GM18873 (cell line): ENCODE measurements around the gene RNF41.
"Not testable (repeated sequence)": the region's sequence is repeated elsewhere in the genome, so short reads cannot be mapped to it uniquely, and the experiment has no call there.

ENCODE experiments used
- ATAC-seq: cut with Tn5 transposase; IDR thresholded peaks from one replicate; pipeline ENCODE4 v1.9.1; 2021; ENCODE audit warnings: mild to moderate bottlenecking, moderate library complexity, moderate number of reproducible peaks; ENCODE audit not compliant: unreplicated experiment, low FRiP score

Gene RNF41

GRCh38 chr12:56186957-56187356 is 34.8 kb downstream of the RNF41 start:
- no peak for ATAC-seq

GRCh38 chr12:56178347-56178746 is 43.4 kb downstream of the RNF41 start:
- no peak for ATAC-seq

DNA sequence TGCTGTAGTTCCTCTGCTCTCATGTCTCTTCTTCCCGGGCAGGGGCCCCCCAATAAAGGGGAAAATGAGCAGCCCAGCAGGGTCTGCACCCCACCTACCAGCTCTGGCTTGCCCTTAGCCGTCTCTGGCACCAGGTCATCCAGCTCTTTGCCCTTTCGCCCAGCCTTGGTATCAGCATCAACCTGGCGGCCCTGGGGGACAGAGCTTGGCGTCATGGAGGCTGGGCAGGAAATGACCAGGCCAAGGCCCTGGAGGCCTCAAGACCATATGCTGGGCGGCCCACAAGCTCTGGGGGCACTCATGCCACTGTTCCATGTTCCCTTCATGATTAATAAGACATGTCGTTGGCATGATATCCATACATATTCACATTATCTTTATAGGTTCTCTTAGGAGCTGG is 48.9 kb downstream of the RNF41 start:
- no peak for ATAC-seq

DNA sequence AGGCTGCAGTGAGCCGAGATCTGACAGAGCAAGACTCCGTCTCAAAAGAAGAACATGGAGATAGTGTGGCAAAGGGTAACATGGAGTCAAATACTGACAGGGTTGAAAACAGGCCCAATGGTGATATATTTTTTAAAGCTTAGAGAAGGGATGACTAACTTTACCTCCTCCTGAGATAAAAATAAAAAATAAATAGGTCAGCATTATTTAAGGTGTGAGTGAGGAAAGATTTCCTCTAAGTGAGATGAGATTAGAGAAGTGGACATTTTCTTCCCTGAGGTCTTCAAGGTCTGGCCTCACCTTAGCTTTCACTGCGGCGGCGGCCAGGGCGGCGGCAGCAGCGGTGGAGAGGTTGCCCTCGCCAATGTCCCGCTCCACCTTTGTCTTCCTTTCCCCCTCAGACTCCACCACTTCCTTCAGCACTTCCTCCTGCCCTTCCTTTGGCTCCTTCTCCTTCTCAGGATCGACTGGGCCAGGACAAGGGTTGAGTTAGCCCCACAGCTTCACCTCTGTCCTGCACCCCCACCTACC is 52.4 kb downstream of the RNF41 start:
- ATAC-seq = no peak

DNA sequence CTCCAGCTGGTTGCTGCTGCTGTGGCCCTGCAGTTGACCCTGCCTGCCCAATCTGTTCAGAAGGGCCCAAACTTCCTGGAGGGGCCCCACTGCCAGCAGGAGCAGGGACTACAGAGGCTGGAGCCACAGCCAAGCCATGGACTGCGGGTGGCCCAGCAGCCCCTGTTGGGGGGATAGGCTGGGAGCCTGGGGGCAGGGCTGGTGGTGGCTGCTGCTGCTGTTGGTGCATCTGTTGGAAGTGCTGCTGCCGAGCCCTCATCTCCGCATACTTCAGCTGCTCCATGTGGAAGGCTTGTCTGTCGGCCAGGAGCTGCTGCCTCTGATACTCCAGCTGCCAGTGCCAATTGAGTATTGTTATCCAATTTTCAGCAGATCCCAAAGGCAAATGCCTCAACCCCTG is 56.4 kb downstream of the RNF41 start:
- ATAC-seq = no peak

DNA sequence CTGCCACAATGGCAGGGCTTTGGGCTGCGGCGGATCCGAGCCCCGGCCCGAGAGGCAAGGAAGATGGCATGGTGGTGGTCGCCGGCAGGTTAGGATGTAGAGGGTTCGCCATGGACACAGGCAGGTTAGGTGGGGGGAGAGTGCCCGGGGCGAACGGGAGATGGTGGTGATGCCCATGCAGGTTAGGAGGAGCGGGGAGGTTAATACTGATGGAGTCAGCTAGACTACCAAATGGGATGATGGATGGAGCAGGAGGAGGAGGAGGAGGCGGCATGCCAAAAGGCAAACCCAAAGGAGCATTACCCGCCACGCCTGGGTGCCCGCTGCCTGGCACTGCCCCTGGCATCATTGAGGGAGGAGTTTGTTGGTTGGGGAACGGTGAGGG is 57.4 kb downstream of the RNF41 start:
- no peak for ATAC-seq

DNA sequence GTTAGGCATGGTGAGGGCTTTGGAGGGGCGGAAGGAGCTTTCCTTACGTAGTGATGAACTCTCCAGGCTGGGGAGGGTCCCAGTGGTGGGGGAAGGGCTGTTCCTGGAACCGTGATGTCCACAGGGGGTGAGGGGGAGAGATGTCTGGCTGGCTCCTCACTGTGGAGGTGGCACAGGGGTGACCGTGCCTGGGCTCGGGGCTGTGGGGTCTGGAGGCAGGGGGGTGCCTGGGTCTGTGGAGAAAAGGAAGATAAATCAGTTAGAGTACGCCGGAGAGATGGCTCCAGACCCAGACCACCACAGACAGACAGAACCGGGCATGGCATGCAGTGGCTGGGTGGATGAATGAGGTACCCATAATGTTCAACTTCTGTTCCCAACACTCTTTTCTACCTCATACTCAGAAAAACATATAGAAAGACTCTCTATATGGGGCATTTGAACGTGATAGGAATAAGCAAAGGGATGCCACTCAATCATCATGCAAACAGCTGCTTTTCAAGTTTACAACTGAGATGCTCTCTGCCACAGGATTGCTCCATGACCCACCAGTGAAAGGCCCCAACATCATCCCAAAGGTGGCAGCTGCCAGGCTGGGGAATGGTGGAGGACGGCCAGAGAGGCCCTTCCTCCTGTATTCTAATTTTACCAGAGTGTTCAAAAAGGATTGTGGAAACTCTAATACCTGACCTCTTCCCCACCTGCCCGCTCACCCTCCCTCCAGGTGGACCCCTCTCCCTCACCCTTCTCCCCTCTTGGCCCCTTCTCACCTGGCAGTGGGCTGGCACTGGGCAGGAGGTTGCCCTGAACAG is 58.0 kb downstream of the RNF41 start:
- no peak for ATAC-seq

- no peak for ATAC-seq
Observed at GRCh38 chr12:56162468-56163290, 59.0 kb downstream of the RNF41 start.

DNA sequence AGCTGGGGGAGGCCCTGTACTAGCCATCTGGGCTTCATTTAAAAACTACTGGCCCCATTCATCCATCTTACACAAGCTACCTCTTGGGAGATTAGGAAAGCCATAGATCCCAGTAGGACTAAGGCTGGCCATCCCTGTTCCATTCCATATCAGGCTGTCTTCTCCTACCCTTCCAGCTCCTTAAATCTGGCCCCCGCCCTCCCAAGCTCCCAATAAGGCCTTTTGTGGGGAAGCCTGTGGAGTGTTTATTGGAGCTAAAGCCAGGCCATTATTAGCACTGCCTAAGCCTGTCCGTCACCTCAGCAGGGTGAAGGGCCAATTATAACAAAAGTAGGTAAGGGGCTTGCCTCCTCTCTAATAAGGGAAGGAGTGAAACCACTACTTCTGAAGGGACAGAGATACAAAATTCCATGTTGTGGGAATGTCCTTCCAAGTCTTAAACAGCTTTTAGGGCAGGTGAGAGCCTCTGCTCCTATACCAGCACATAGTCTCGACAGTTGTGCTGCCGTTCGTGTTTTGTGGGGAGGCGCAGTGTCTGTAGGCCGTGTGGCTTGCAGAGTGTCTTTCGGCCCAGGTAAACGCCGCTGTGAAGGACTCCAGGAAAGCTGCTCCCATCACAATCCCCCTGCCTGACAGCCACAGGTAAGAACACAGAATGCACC is 59.9 kb downstream of the RNF41 start:
- no peak for ATAC-seq

DNA sequence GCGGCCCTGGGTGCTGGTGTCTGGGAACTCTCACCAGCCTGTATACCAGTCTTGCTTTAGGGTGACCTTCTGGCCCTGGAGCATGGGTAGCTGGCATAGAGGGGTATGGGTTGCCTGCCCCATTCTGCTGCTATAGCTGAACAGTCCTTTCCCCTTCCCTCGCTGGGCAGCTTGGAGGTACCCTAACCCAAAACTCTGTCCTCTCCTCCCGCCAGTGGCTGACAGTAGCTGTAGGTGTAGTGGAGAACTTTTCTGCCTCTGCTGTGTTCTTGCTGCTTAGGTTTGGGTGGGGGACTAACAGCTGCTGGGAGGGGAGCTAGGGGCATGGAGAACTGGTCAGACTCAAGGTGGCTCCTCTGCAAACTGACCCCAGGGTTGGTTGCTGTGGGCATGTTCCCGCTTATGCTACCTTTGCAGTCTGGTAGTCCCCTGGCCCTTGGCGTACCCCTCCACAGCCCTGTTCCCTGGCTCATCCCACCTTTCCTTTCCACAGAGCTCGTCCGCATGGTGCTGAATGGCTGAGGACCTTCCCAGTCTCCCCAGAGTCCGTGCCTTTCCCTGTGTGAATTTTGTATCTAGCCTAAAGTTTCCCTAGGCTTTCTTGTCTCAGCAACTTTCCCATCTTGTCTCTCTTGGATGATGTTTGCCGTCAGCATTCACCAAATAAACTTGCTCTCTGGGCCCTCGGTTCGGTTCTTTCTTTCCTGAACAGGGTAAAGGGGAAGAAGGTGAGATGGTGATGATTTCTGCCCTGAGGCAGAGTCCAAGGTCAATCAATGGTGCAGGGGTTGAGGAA is 60.6 kb downstream of the RNF41 start:
- ATAC-seq = no peak

GRCh38 chr12:56160193-56160763 is 61.4 kb downstream of the RNF41 start:
- no peak for ATAC-seq

DNA sequence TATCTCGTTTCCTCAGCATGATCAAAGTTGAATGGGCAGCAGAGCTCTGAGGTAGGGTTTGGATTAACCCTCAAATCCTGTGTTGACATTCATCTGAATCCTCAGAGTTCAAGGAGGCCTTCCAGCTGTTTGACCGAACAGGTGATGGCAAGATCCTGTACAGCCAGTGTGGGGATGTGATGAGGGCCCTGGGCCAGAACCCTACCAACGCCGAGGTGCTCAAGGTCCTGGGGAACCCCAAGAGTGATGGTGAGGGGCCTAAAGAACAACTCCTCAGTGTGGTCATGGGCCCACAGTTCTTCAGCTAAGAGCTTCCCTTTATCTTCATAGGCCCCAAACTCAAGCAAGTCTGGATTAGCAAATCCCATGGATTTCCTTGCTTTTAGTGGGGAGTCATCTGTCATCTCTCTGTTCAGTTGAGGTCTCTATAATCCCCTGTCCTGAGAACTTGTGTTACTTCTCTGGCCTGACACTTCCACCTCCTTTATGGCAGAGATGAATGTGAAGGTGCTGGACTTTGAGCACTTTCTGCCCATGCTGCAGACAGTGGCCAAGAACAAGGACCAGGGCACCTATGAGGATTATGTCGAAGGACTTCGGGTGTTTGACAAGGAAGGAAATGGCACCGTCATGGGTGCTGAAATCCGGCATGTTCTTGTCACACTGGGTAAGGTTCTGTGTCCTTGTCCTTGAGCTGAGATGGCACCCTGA is 62.1 kb downstream of the RNF41 start:
- ATAC-seq = no peak

GRCh38 chr12:56158926-56159461 is 62.7 kb downstream of the RNF41 start:
- ATAC-seq = no peak

DNA sequence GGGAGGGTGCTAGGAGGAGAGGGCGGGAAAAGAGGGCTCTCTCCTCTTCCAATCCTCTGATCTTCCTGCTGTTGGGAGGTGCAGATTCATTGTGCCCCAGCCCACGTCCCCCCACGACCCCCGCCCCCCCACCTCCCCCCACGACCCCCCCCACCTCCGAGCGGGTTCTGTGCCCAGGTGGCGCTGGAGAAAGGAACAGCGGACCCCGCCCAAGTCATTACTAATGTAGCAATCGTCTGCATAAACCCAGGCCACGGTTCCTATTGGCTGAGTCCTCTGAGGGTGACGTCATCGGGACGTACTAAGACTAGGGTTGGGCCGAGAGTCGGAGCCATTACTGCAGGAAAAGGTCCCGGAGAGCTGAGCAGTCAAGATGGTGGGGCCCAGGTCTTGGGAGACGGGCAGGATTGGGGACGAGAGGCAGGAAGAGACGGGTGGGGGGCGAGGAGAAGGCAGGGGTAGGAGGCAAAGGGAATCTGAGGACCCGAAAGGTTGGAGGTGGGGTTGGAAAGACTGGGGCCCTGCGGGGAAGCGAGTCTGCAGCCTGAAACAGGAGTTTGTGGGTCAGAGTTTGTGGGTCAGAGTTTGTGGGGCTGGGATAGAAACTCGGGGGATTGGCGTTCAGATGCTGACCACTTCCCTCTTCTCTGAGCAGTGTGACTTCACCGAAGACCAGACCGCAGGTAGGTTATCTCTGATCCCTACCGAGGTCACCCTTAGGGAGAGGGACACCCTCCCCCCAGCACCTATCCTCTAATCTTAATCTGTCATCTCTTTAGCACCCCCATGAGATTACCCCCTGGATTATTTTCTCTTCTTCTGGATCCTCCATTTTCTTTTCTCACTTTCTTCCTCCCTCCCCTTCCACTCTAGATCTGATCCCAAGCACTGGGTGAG is 63.4 kb downstream of the RNF41 start, which contains the start of gene MYL6:
MYL6 (plus strand) TSS at position 331 of the 897 bp plus-strand sequence; CDS start at position 374, 43 bp downstream.
- peak; percentile 76 for ATAC-seq

- ATAC-seq = peak; percentile 32
Observed at GRCh38 chr12:56157201-56158028, 64.3 kb downstream of the RNF41 start.

- ATAC-seq = not testable (repeated sequence)
Observed at GRCh38 chr12:56156464-56157200, 65.1 kb downstream of the RNF41 start.
